Heart right ventricle (tissue), 16 donors: ENCODE results near the gene ACTN4. TPM values are rescaled to one million over a fixed set of nuclear protein-coding genes. Genes with fewer than 3 reads are reported as not detected.

Experiments used
- ATAC-seq, 8 donors: fragments of 200-7000 bp; cut with Tn5 transposase; one replicate each; pipeline ENCODE4 v1.9.1; 2020; ENCODE audit warnings: mild to moderate bottlenecking in 8 of 8, moderate library complexity in 8 of 8, moderate number of reproducible peaks in 1 of 8
- DNase-seq, 2 donors: peaks; one replicate each; pipeline ENCODE4 v3.0.0-alpha.2; 2020
- H3K27ac ChIP-seq, 10 donors: fragments of 200-600 bp; sonication (generic) in 2 of 10; one replicate each; pipeline versions ENCODE4 v1.5.0 to v1.8.0; 2020 to 2022; ENCODE audit warnings: mild to moderate bottlenecking in 3 of 10
- H3K27me3 ChIP-seq, 7 donors: fragments of 200-600 bp; one replicate each; pipeline ENCODE4 v1.8.0; 2021 to 2022; ENCODE audit warnings: mild to moderate bottlenecking in 2 of 7
- H3K36me3 ChIP-seq, 9 donors: fragments of 200-600 bp; sonication (generic) in 1 of 9; one replicate each; pipeline versions ENCODE4 v1.5.0 to v1.8.0; 2020 to 2022; ENCODE audit warnings: mild to moderate bottlenecking in 2 of 9
- H3K4me1 ChIP-seq, 9 donors: fragments of 200-600 bp; sonication (generic) in 1 of 9; one replicate each; pipeline versions ENCODE4 v1.5.0 to v1.8.0; 2020 to 2022; ENCODE audit warnings: mild to moderate bottlenecking in 4 of 9
- H3K4me3 ChIP-seq, 10 donors: fragments of 200-600 bp; sonication (generic) in 2 of 10; one replicate each; pipeline versions ENCODE4 v1.5.0 to v1.8.0; 2020 to 2022; ENCODE audit warnings: mild to moderate bottlenecking in 7 of 10, moderate library complexity in 2 of 10
- H3K9me3 ChIP-seq, 11 donors: fragments of 200-600 bp in 10 of 11; sonication (generic) in 2 of 11; one replicate each; pipeline versions ENCODE4 v1.5.0 to v1.8.0; 2013 to 2022; ENCODE audit warnings: mild to moderate bottlenecking in 2 of 11, control low read depth in 1 of 11, moderate library complexity in 1 of 11
- CTCF ChIP-seq, 9 donors: fragments of 200-600 bp; sonication (generic) in 2 of 9; IDR thresholded peaks; one replicate each; pipeline versions ENCODE4 v1.5.0 to v1.8.0; 2021 to 2022; ENCODE audit warnings: antibody characterized with exemption in 9 of 9, mild to moderate bottlenecking in 5 of 9, moderate library complexity in 1 of 9
- WGBS, 2 donors: extraction: QIAGEN DNeasy Blood & Tissue Kit; methylation state at CpG; one replicate each; pipeline ENCODE4 v1.1.7; 2013; ENCODE audit warnings: inconsistent platforms in 1 of 2; 5-methylcytosine and 5-hydroxymethylcytosine counted together
- intact Hi-C, 10 donors: fragments of 100-400 bp; cut with DNase I; formaldehyde crosslinking; loops; one replicate each; pipeline versions ENCODE4 v1.11.1 to v1.14.2; 2022
- polyA plus RNA-seq, 2 donors: library from polyadenylated mRNA; stranded (reverse); fragments of 200-250 nt; gene quantifications; one replicate each; pipeline ENCODE4 v1.2.3, GENCODE V29; 2013
- total RNA-seq, 10 donors: library from RNA; stranded (reverse); fragmentation: NEBNext Ultra II Directional in 3 of 10; extraction: Animal tissue kit (Norgen Biotek cat#: 25700) in 3 of 10; gene quantifications; one replicate each; pipeline versions ENCODE4 v1.2.1 to v1.2.4, GENCODE V29; 2021 to 2023
- donor health status: Arrhythmogenic right ventricular cardiomyopathy.
- donor health status: ischemic (EF 13 %, LVEDD 7.1; RV severe dilation, severe dysfunction).
- donor health status: healthy with polysubstance abuse.
- donor health status: DM: no; HTN: yes; CAD: no.
- donor health status: DM: no; HTN: no; CAD: no.
- donor health status: ischemic (EF 25% LVEDD 6.9; RV normal size, moderate dysfunction).
- donor health status: ischemic (EF 25% LVEDD 5.7; RV mildly dilated, moderate dysfunction).
- donor health status: healthy.
- donor health status: DM: yes; HTN: yes; CAD: no.
- donor health status: Ischemic cardiomyopathy.
- donor health status: ischemic (EF 35%, LVEDD 5.7; RV mildly dilated, moderate dysfunction).
- donor health status: nonischemic (EF 11% LVEDD 7.7; RV severe dilation, severe dysfunction).
- donor health status: DM: yes; HTN: yes; CAD: no.
- donor health status: PGD.
- donor health status: ischemic (EF 29% LVEDD 5.4; RV normal size, mild dysfunction).
- donor health status: nonischemic (EF 23%, LVEDD 6.1; RV moderate dilation, normal function).

Gene ACTN4
- total and polyA plus RNA-seq, 12 donors, result 92.4 to 291 (median 149) TPM

- Histone ChIP-seq H3K4me1 (peaks cover 0 to 63% (median 36%) of the 10 kb centered on the region in 9 donors), H3K4me3 (no peak overlapping the region), H3K9me3 (no peaks in the 10 kb centered on the region), H3K36me3 (peaks cover 0 to 54% (median 3%) of the 10 kb centered on the region in 9 donors), H3K27me3 (no peaks in the 10 kb centered on the region), H3K27ac (peak overlapping the region in 5 of 10 donors; percentile 35 to 89 (median 74))
- ATAC-seq, result no peak
- intact Hi-C loops, result loop anchor here in 9 of 10 donors (5.0 to 10.0 kb wide), 10 partner anchors 89 to 296 kb away; partner anchors contain the start of genes FAM98C (in 5 of the 9), ECH1 (in 2 of the 9), MRPS12 (in 2 of the 9) and SARS2 (in 2 of the 9)
- 96 to 97% methylated on average over 3 of the region's 3 CpGs for WGBS, 2 donors
- DNase-seq, result no peak
- TF ChIP-seq CTCF (IDR thresholded peaks at IDR 0.05), result no peak
These were observed 9.0 kb upstream of the ACTN4 start for GRCh38 chr19:38638461-38638860.

GRCh38 chr19:38639679-38640078 lies 7.8 kb upstream of the ACTN4 start:
- no peaks in the 10 kb centered on the region for H3K27me3 ChIP-seq
- intact Hi-C loops, result loop anchor here in 9 of 10 donors (5.0 to 10.0 kb wide), 10 partner anchors 88 to 295 kb away; partner anchors contain the start of genes FAM98C (in 5 of the 9), ECH1 (in 3 of the 9), MRPS12 (in 2 of the 9) and SARS2 (in 2 of the 9)
- 90 to 96% methylated on average over 2 of the region's 2 CpGs for WGBS, 2 donors
- TF ChIP-seq CTCF (IDR thresholded peaks at IDR 0.05), result no peak
- peaks cover 0 to 45% (median 3%) of the 10 kb centered on the region in 9 donors for H3K36me3 ChIP-seq
- no peak overlapping the region for H3K4me3 ChIP-seq
- no peak for ATAC-seq
- no peaks in the 10 kb centered on the region for H3K9me3 ChIP-seq
- peaks cover 0 to 59% (median 33%) of the 10 kb centered on the region in 9 donors for H3K4me1 ChIP-seq
- DNase-seq, result no peak
- H3K27ac ChIP-seq, result peak overlapping the region; percentile 33 to 89 (median 84)

GRCh38 chr19:38640368-38640767 lies 7.1 kb upstream of the ACTN4 start:
- H3K4me3 ChIP-seq, result peak overlapping the region in 5 of 10 donors; percentile 7 to 39 (median 27)
- peaks cover 0 to 52% (median 27%) of the 10 kb centered on the region in 9 donors for H3K4me1 ChIP-seq
- DNase-seq (peak in 1 of 2 donors; percentile 66), ATAC-seq (peak; percentile 26 to 71 (median 60))
- peak overlapping the region; percentile 70 to 89 (median 84) for H3K27ac ChIP-seq
- WGBS, 2 donors, result 64 to 74% methylated on average over 4 of the region's 4 CpGs
- no peaks in the 10 kb centered on the region for H3K9me3 ChIP-seq
- no peaks in the 10 kb centered on the region for H3K27me3 ChIP-seq
- H3K36me3 ChIP-seq, result peaks cover 0 to 38% (median 3%) of the 10 kb centered on the region in 9 donors
- peak in 1 of 9 donors; percentile 27 for TF ChIP-seq CTCF (IDR thresholded peaks at IDR 0.05)
- intact Hi-C loops, result loop anchor here in 2 of 10 donors (10.0 kb wide), 2 partner anchors 194 to 284 kb away; partner anchors contain the start of gene ECH1 (in 1 of the 2)

- peak overlapping the region in 8 of 10 donors; percentile 31 to 89 (median 84) for H3K27ac ChIP-seq
- H3K9me3 ChIP-seq, result no peaks in the 10 kb centered on the region
- DNase-seq (no peak), ATAC-seq (no peak)
- H3K4me1 ChIP-seq, result peaks cover 0 to 39% (median 15%) of the 10 kb centered on the region in 9 donors
- peaks cover 0 to 20% (median 3%) of the 10 kb centered on the region in 9 donors for H3K36me3 ChIP-seq
- H3K4me3 ChIP-seq, result no peak overlapping the region
- intact Hi-C loops, result loop anchor here in 2 of 10 donors (10.0 kb wide), 2 partner anchors 193 to 283 kb away; partner anchors contain the start of gene ECH1 (in 1 of the 2)
- no peak for TF ChIP-seq CTCF (IDR thresholded peaks at IDR 0.05)
- 87% methylated on average over 9 of the region's 9 CpGs for WGBS, 2 donors
- no peaks in the 10 kb centered on the region for H3K27me3 ChIP-seq
These were observed 5.3 kb upstream of the ACTN4 start for GRCh38 chr19:38642176-38642575.
